Kasumi-1 (cell line): ENCODE data around the gene ATP2B2.
"Not testable (repeated sequence)": the region's sequence is repeated elsewhere in the genome, so short reads cannot be mapped to it uniquely, and the experiment has no call there.

Experiments used
- DNase-seq, 2 experiments: peaks; one replicate each; lab custom pipeline; 2025; lab: John Stamatoyannopoulos, UW

ATP2B2 gene

GRCh38 chr3:10299679-10300078, 205.7 kb downstream of the ATP2B2 start:
- DNase-seq, result peak; percentile 11 to 31

- peak; percentile 5 to 23 for DNase-seq
Measured at GRCh38 chr3:10299175-10299574, 206.2 kb downstream of the ATP2B2 start.

- not testable (repeated sequence) for DNase-seq
Measured at GRCh38 chr3:10298064-10298463, 207.3 kb downstream of the ATP2B2 start.

GRCh38 chr3:10294030-10294586, 211.3 kb downstream of the ATP2B2 start:
- DNase-seq, result peak; percentile 36 to 44

- DNase-seq, result peak; percentile 85 to 88
Measured at GRCh38 chr3:10292505-10293419, 212.6 kb downstream of the ATP2B2 start, which contains the start of gene GHRL. GHRL (minus strand) TSS chr3:10292947; CDS start chr3:10290180, 2,767 bp downstream.

GRCh38 chr3:10291641-10292040, 213.7 kb downstream of the ATP2B2 start:
- DNase-seq, result no peak

GRCh38 chr3:10290481-10291176, 214.8 kb downstream of the ATP2B2 start:
- DNase-seq, result no peak

- no peak for DNase-seq
Measured at GRCh38 chr3:10289787-10290355, 215.5 kb downstream of the ATP2B2 start.

- DNase-seq, result no peak
Measured at GRCh38 chr3:10289077-10289476, 216.3 kb downstream of the ATP2B2 start.

GRCh38 chr3:10288575-10288960, 216.8 kb downstream of the ATP2B2 start:
- no peak for DNase-seq

GRCh38 chr3:10287936-10288574, 217.3 kb downstream of the ATP2B2 start:
- no peak for DNase-seq

- DNase-seq, result no peak
Measured at GRCh38 chr3:10286596-10287295, 218.6 kb downstream of the ATP2B2 start.

GRCh38 chr3:10286133-10286524, 219.3 kb downstream of the ATP2B2 start:
- DNase-seq, result no peak

- no peak for DNase-seq
Measured at GRCh38 chr3:10285272-10286132, 219.9 kb downstream of the ATP2B2 start.

GRCh38 chr3:10284496-10284895, 220.9 kb downstream of the ATP2B2 start:
- no peak for DNase-seq

- no peak for DNase-seq
Measured at GRCh38 chr3:10283638-10284037, 221.7 kb downstream of the ATP2B2 start.

GRCh38 chr3:10281951-10282350, 223.4 kb downstream of the ATP2B2 start:
- no peak for DNase-seq

- DNase-seq, result no peak
Measured at GRCh38 chr3:10280571-10280970, 224.8 kb downstream of the ATP2B2 start.

- no peak for DNase-seq
Measured at GRCh38 chr3:10280177-10280529, 225.2 kb downstream of the ATP2B2 start.
